Keratinocyte (primary cell): ENCODE results near the gene SKAP1.

Experiments
- EZH2 ChIP-seq: IDR thresholded peaks from one replicate; pipeline ENCODE4 v1.6.1; 2012; ENCODE audit warnings: inconsistent platforms, mild to moderate bottlenecking, low read length, moderate library complexity
- TF ChIP-seq, protein P1 (sequence below), 3 experiments: IDR thresholded peaks in 1 of 3; conservative IDR thresholded peaks in 1 of 3; optimal IDR thresholded peaks in 1 of 3; 2 replicates in 2 of 3; 3 replicates in 1 of 3; pipeline versions ENCODE3 to v1.5.1; 2011; ENCODE audit warnings: low read length in 3 of 3, mild to moderate bottlenecking in 3 of 3, moderate library complexity in 2 of 3, control low read depth in 1 of 3, inconsistent platforms in 1 of 3; ENCODE audit not compliant: insufficient read depth in 2 of 3; ENCODE audit errors: extremely low read depth in 1 of 3

DNA sequence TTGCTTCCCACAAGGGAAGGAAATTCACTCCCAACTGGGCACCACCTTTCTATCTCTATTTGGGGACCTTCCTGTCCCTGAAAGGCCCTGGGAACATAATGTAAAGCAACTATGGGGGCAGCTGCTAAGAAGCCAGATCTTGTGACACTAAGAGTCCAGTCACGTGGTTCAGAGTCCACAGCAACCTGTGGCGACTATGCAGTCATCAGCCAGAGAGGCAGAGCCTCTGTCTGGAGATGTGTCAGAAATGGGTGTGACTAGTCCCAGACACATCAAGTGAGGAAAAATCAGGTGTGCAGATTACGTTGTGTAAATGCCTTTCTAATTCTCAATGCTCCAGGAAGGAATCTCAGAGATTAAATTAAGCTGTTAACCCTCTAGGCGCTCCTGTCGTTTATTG is 26.6 kb upstream of the SKAP1 start:
- TF ChIP-seq, protein P1, sequence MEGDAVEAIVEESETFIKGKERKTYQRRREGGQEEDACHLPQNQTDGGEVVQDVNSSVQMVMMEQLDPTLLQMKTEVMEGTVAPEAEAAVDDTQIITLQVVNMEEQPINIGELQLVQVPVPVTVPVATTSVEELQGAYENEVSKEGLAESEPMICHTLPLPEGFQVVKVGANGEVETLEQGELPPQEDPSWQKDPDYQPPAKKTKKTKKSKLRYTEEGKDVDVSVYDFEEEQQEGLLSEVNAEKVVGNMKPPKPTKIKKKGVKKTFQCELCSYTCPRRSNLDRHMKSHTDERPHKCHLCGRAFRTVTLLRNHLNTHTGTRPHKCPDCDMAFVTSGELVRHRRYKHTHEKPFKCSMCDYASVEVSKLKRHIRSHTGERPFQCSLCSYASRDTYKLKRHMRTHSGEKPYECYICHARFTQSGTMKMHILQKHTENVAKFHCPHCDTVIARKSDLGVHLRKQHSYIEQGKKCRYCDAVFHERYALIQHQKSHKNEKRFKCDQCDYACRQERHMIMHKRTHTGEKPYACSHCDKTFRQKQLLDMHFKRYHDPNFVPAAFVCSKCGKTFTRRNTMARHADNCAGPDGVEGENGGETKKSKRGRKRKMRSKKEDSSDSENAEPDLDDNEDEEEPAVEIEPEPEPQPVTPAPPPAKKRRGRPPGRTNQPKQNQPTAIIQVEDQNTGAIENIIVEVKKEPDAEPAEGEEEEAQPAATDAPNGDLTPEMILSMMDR (optimal IDR thresholded peaks at IDR 0.05 in 1 of 3, IDR thresholded peaks at IDR 0.05 in 1 of 3, conservative IDR thresholded peaks at IDR 0.05 in 1 of 3; ENCODE audit: extremely low read depth in 1 of 3, insufficient read depth in 2 of 3, low read length in 3 of 3), result no peak
- TF ChIP-seq EZH2, result no peak
